A549 (cell line): ENCODE data around the gene TIMM17A.

Experiments used
- CTCF ChIP-seq: fragments of >200 bp; sonication (Bioruptor Twin); formaldehyde crosslinking; IDR thresholded peaks from 3 replicates; pipeline ENCODE4 v1.5.1; 2016
- EHMT2 ChIP-seq: fragments of 200-600 bp; sonication (generic); IDR thresholded peaks from 2 replicates; pipeline ENCODE4 v1.6.1; 2016; ENCODE audit warnings: antibody characterized with exemption, low read depth, mild to moderate bottlenecking, moderate library complexity
- ESRRA ChIP-seq: fragments of 150-350 bp; IDR thresholded peaks from 2 replicates; pipeline ENCODE4 v1.6.1; 2014; ENCODE audit warnings: mild to moderate bottlenecking, low read length, borderline replicate concordance
- PBX3 ChIP-seq: IDR thresholded peaks from 2 replicates; pipeline ENCODE4 v1.6.1; 2012
- POLR2A ChIP-seq: IDR thresholded peaks from 2 replicates; pipeline ENCODE4 v1.6.1; 2012; ENCODE audit warnings: mild to moderate bottlenecking, low read length
- RFX5 ChIP-seq: fragments of 450-650 bp; IDR thresholded peaks from 2 replicates; pipeline ENCODE4 v1.7.1; 2014; ENCODE audit warnings: antibody characterized with exemption, mild to moderate bottlenecking, moderate library complexity
- SMC3 ChIP-seq: fragments of >200 bp; sonication (Bioruptor Twin); formaldehyde crosslinking; IDR thresholded peaks from 3 replicates; pipeline ENCODE4 v1.6.1; 2018; ENCODE audit warnings: inconsistent platforms
- USF2 ChIP-seq: fragments of 450-650 bp; IDR thresholded peaks from 2 replicates; pipeline ENCODE4 v1.6.1; 2014; ENCODE audit warnings: antibody characterized with exemption
- ZFP36 ChIP-seq: fragments of 450-650 bp; IDR thresholded peaks from 2 replicates; pipeline ENCODE4 v1.6.1; 2014; ENCODE audit warnings: borderline replicate concordance; ENCODE audit not compliant: partially characterized antibody

- TF ChIP-seq POLR2A (no peak), PBX3 (no peak), SMC3 (no peak), ESRRA (no peak), CTCF (no peak), USF2 (no peak), RFX5 (no peak), ZFP36 (no peak), EHMT2 (no peak)
Observed at GRCh38 chr1:201912832-201913231, 42.5 kb upstream of the TIMM17A start.
